ENCODE data around the gene MROH2A. TPM values are rescaled to one million over a fixed set of nuclear protein-coding genes. Genes with fewer than 3 reads are reported as not detected.
"Not testable (repeated sequence)": the region's sequence is repeated elsewhere in the genome, so short reads cannot be mapped to it uniquely, and the experiment has no call there.

The MROH2A gene, protein sequence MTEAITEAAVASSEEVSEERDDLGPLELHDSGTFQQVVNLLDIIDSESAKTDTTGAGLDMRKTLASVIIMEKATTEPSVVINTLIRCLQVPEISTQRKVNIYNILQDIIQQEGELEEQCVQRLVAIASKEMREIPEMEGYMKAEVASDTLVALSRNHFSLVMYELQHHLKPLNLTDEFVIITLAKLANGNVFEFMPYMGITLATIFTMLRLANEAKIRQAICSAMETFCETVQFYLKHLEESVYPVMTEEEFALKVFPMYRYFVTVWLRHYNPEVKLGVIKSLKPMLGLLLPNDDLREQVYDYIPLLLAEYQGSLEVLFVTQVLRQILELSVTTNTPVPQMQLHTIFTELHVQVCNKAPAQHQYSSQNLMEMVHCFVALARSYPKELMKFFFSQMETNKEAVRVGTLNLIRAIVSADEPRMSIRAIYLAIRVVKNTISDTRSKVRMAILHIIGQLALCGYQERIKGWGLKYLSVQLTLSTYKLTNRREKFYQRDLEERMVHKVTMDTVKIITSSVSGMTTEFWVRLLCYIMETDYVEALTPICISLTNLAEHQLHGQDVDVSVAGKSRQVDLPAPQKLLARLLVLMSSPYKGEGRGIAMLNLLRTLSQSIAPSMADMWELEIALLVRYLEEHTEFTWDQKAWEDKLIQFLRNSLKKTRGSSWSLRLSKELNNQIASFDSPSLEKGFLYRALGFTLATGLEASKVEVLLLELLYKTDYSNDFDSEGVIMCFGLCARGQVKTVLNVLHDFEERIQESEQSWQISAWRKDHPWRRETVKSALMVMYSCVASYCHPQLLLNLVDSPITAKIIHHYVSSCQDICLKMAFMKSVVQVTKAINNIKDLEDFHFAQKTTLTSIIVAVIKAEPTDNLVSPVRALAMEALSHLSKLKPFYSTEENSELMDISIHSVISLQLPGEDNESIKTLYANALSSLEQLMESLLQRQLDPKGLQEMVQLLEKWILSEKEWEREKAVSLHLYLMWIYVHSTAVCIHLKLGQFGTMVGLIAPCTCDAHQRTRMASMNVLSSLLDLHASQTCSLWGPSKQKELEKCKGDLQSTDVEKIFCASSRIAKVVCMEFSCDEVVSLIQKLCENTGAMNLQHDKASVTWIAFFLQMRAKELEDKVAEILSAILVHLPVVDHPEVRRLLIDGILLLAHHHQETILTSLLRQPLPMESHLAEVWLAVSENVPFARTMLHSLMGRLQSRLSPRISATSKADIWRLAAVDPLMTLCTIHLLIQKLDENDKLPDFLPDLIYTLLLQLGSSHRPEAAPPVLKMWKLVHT (N-terminal part only)
- total RNA-seq (not detected), polyA plus RNA-seq (not detected), total RNA-seq (0 to 0.08 (median 0) reads per million in 6 experiments)

DNA sequence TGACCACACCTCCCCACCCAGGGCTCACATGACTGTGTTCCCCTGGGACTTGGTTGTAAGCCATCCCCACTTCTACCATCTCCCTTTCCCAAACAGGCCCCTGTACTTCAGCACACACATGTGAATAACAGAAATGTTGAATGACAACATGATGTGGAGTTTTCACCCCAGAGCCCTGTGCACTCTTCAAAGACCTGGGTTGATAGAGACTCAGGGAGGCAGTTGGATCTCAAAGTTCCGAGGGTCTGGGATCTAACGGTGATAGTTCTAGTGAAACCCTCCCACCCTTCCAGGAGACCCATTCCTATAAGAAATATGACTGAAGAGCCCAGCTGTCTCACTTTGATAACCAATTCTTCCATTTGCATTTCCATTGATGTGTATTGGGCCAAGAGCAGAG, at the start of gene MROH2A:
Gene MROH2A, plus strand, starts transcription at position 301 of the 400 bp plus-strand sequence. CDS start 1,029 bp downstream, outside the sequence.
- Mint-ChIP-seq H3K27me3 (peaks cover 11 to 44% (median 21%) of the 10 kb centered on the region in 5 donors), H3K4me1 (peaks cover 0 to 2% (median 0%) of the 10 kb centered on the region in 4 donors), H3K36me3 (peaks cover 0 to 17% (median 3%) of the 10 kb centered on the region in 3 donors), H3K9me3 (peaks cover 3 to 34% (median 15%) of the 10 kb centered on the region in 9 donors), H3K27ac (no peak within 1 kb of the TSS), H3K4me3 (no peak within 1 kb of the TSS)
- no peak for DNase-seq
- ATAC-seq = no peak
- POLR2A ChIA-PET = no interaction called here

DNA sequence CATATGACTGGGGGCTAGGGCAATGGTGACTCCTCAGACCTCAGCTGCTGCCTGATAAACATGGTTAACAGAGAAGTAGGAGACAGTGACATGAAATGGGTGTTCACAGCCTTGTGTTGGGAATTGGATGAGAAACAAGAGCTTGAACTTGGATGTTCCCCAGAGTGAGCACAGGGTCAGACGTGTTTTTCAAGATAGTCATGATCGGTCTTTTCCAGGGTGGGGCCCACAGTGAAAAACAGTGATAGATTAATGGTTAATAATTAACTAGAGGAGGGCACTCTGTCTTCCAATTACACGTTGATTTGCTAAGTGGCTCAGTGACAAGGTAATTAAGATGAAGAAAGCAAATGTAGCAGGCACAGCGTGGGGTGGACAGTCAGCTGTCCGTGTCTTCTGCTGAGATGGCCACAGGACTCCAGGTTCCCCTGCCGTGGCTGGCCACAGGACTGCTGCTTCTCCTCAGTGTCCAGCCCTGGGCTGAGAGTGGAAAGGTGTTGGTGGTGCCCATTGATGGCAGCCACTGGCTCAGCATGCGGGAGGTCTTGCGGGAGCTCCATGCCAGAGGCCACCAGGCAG, 49.3 kb upstream of the MROH2A start, which contains the start of gene UGT1A3:
Gene UGT1A3, plus strand, starts transcription at position 320 of the 579 bp plus-strand sequence. Its CDS starts 85 bp downstream, at position 405.
- H3K27me3 Mint-ChIP-seq = peaks cover 4 to 53% (median 18%) of the 10 kb centered on the region in 5 donors
- POLR2A ChIA-PET = no interaction called here
- no peak for ATAC-seq

DNA sequence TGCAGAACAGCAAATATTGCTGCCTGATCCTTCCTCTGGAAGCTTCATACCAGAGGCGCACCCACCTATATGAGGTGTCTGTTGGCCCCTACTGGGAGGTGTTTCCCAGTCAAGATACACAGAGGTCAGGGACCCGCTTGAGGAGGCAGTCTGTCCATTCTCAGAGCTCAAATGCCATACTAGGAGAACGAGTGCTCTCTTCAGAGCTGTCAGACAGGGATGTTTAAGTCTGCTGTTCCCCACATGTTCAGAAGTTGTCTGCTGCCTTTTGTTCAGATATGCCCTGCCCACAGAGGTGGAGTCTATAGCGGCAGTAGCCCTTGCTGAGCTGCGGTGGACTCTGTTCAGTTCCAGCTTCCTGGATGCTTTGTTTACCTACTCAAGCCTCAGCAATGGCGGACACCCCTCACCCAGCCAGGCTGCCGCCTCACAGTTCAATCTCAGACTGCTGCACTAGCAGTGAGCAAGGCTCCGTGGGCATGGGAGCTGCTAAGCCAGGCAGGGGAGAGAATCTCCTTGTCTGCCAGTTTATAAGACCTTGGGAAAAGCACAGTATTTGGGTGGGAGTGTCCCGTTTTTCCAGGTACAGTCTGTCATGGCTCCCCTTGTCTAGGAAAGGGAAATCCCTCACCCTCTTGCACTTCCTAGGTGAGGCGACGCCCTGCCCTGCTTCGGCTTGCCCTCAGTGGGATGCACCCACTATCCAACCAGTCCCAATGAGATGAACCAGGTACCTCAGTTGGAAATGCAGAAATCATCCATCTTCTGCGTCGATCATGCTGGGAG, 41.1 kb upstream of the MROH2A start:
- H3K27ac Mint-ChIP-seq, DNase-seq, ATAC-seq, H3K9me3 Mint-ChIP-seq, POLR2A ChIA-PET, H3K4me1 Mint-ChIP-seq, H3K4me3 Mint-ChIP-seq, H3K36me3 Mint-ChIP-seq: not testable (repeated sequence)
- H3K27me3 Mint-ChIP-seq = peaks cover 17 to 63% (median 30%) of the 10 kb centered on the region in 5 donors

More for the DNA sequence above, 49.3 kb upstream of the MROH2A start, which contains the start of gene UGT1A3:
- Mint-ChIP-seq H3K27ac (no peak within 1 kb of the TSS), H3K4me1 (no peaks in the 10 kb centered on the region), H3K9me3 (peaks cover 0 to 3% (median 0%) of the 10 kb centered on the region in 9 donors), H3K4me3 (no peak within 1 kb of the TSS), H3K36me3 (no peaks in the 10 kb centered on the region)
- DNase-seq = no peak

DNA sequence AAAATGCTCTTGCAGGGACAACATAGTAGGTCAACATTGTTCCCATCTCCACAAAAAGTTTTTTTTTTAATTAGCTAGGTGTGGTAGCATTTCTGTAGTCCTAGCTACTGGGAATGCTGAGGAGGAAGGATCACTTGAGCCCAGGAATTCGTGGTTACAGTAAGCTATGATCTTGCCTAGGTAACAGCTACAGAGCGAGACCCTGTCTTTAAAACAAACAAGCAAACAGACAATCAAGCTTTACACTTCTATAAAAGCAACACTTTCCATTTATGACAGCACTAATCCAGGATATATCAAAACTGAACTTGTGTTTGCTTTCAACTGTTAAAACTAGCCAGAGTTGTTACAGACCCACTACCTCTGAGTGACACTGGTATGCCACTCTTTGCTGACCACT, 37.3 kb upstream of the MROH2A start:
- ATAC-seq = no peak
- H3K36me3 Mint-ChIP-seq = no peaks in the 10 kb centered on the region
- no peaks in the 10 kb centered on the region for H3K4me1 Mint-ChIP-seq
- H3K27me3 Mint-ChIP-seq = peaks cover 10 to 47% (median 22%) of the 10 kb centered on the region in 5 donors
- H3K4me3 Mint-ChIP-seq = no peak overlapping the region
- no peak overlapping the region for H3K27ac Mint-ChIP-seq
- peaks cover 0 to 3% (median 0%) of the 10 kb centered on the region in 9 donors for H3K9me3 Mint-ChIP-seq
- POLR2A ChIA-PET = no interaction called here
- DNase-seq = no peak

DNA sequence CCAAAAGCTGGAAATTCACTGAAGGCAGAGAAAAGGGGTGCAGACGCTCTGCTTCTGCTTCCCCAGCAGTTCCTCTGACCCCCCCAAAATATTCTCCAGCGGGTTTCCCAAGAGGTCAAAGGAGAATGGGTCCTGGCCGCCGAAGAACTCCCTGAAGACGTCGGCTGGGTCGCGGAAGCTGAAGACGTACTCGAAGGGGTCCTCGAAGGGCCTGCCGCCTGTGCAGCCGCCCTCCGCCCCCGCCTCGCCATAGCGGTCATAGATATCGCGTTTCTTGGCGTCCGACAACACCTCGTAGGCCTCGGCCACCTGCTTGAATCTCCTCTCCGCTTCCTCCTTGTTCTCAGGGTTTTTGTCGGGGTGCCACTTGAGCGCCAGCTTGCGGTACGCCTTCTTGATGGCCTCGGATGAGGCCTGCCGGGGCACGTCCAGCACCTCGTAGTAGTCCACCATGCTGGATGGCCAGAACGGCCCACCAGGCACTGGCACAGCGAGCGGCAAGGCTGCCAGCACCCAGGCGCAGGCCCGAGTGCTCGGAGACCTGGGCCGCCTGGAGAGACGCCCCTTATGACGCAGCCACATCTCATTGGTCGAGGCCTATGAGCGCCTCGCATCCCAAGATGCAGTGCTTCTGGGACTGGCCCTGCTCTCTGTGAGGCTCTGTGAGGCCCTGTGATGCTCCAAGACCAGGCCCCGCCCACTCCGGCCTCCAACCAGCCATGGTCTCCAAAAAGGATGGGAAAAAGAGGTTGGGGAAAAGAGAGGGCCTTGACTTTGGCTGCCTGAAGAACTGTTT, 34.5 kb upstream of the MROH2A start:
- Mint-ChIP-seq H3K27me3 (peaks cover 4 to 45% (median 18%) of the 10 kb centered on the region in 5 donors), H3K4me1 (no peaks in the 10 kb centered on the region), H3K36me3 (no peaks in the 10 kb centered on the region), H3K4me3 (no peak overlapping the region), H3K27ac (no peak overlapping the region), H3K9me3 (no peaks in the 10 kb centered on the region)
- DNase-seq (no peak), ATAC-seq (no peak)
- POLR2A ChIA-PET = no interaction called here

DNA sequence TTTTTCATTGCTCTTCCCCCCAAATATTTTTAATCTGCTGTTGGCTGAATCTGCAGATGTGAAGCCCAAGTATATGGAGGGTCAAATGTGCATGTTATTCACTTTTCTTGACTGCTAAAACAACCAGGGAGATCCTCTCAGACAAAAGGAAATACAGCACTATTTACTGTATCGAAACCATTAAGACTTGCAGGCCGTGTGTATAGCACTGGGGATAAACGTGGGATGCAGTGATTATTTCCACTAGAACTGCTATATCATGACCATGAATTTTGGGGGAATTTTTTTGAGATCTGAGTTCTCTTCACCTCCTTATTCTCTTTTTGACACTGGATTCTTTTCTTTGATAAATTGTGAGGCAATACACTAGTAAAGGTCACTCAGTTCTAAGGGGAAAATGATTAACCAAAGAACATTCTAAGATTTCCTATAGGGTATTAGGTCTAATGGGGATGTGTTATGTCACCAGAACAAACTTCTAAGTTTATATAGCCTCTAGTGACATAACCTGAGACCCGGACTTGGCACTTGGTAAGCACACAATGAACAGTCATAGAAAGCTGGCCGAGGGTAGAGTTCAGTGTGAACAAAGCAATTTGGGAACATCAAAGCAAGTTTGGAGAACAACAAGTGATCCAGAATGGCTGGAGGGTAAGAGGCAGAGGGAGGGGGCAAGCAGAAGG, 32.9 kb upstream of the MROH2A start:
- Mint-ChIP-seq H3K4me3 (no peak overlapping the region), H3K27ac (no peak overlapping the region), H3K9me3 (peaks cover 0 to 6% (median 3%) of the 10 kb centered on the region in 9 donors), H3K4me1 (no peaks in the 10 kb centered on the region), H3K27me3 (peaks cover 4 to 34% (median 18%) of the 10 kb centered on the region in 5 donors), H3K36me3 (peaks cover 0 to 5% (median 0%) of the 10 kb centered on the region in 3 donors)
- POLR2A ChIA-PET = no interaction called here
- DNase-seq (no peak), ATAC-seq (no peak)

DNA sequence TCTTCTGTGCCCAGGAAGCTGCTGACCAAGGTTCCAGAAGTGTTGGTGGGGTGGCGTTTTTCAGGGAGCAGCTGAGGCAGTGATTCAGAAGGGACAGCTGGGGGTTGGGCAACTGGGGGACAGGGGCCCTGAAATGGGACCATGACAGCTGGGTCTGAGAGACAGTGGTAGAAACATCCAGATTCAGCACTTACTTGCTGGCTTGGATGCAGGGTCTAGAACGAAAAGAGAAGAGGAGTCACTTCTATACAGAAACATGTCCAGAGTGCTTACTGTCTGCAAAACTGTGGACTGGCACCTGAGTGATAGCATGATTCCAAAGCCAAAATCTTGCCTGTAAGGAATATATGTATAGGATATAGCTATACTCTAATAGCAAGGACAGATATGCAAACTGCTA, 32.3 kb upstream of the MROH2A start:
- ATAC-seq, H3K4me3 Mint-ChIP-seq, POLR2A ChIA-PET, H3K9me3 Mint-ChIP-seq, H3K27ac Mint-ChIP-seq, H3K4me1 Mint-ChIP-seq, DNase-seq, H3K36me3 Mint-ChIP-seq: not testable (repeated sequence)
- peaks cover 4 to 30% (median 18%) of the 10 kb centered on the region in 5 donors for H3K27me3 Mint-ChIP-seq

DNA sequence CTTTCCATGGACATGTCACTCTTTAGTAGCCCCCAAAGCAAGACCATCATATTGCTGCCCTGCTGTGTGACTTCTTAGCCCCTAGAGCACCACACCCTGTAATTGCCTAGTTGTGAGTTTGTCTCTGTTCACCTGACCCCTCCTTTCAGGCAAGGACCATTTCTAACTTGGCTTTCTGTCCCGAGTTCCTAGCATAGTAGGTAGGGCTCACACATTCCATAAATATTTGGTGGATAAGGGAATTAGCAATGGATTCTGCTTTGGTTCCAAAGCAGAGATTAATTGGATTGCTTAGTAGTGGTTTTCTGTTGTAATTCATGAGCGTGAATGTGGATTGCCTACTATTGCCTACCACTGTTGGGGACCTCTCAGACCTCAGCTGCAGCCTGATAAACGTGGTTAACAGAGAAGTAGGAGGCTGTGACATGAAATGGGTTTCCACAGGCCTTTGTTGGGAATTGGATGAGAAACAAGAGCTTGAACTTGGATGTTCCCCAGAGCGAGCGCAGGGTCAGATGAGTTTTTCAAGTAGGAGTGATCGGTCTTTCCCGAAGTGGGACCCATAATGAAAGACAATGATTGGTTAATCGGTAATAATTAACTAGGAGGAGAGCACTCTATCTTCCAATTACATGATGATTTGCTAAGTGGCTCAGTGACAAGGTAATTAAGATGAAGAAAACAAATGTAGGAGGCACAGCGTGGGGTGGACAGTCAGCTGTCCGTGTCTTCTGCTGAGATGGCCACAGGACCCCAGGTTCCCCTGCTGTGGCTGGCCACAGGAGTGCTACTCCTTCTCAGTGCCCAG, 31.5 kb upstream of the MROH2A start:
- DNase-seq = no peak
- Mint-ChIP-seq H3K27me3 (peaks cover 8 to 30% (median 18%) of the 10 kb centered on the region in 5 donors), H3K4me3 (no peak overlapping the region), H3K4me1 (no peaks in the 10 kb centered on the region), H3K27ac (no peak overlapping the region), H3K9me3 (peaks cover 0 to 18% (median 13%) of the 10 kb centered on the region in 9 donors), H3K36me3 (peaks cover 0 to 14% (median 0%) of the 10 kb centered on the region in 3 donors)
- POLR2A ChIA-PET = no interaction called here
- no peak for ATAC-seq

DNA sequence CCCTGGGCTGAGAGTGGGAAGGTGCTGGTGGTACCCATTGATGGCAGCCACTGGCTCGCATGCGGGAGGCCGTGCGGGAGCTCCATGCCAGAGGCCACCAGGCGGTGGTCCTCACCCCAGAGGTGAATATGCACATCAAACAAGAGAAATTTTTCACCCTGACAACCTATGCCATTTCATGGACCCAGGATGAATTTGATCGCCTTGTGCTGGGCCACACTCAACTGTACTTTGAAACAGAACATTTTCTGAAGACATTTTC, 30.9 kb upstream of the MROH2A start:
- no peak for DNase-seq
- ATAC-seq = no peak
- Mint-ChIP-seq H3K9me3 (peaks cover 0 to 22% (median 13%) of the 10 kb centered on the region in 9 donors), H3K4me3 (no peak overlapping the region), H3K27me3 (peaks cover 8 to 31% (median 19%) of the 10 kb centered on the region in 5 donors), H3K36me3 (peaks cover 0 to 15% (median 0%) of the 10 kb centered on the region in 3 donors), H3K27ac (no peak overlapping the region), H3K4me1 (no peaks in the 10 kb centered on the region)
- POLR2A ChIA-PET = no interaction called here

DNA sequence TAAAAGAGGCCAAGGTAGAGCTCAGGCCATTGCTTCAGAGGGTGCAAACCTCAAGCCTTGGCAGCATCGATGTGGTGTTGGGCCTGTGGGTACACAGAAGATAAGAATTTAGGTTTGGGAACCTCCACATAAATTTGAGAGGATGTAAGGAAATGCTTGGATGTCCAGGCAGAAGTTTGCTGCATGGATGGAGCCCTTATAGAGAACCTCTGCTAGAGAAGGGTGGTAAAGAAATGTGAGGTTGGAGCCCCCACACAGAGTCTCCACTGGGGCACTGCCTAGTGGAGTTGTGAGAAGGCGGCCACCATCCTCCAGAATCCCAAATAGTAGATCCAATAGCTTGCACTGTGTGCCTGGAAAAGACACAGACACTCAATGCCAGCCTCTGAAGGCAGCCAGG, 27.4 kb upstream of the MROH2A start:
- H3K27ac Mint-ChIP-seq, POLR2A ChIA-PET, H3K4me3 Mint-ChIP-seq, H3K4me1 Mint-ChIP-seq, DNase-seq, ATAC-seq: not testable (repeated sequence)
- peaks cover 0 to 26% (median 15%) of the 10 kb centered on the region in 9 donors for H3K9me3 Mint-ChIP-seq
- peaks cover 0 to 15% (median 0%) of the 10 kb centered on the region in 3 donors for H3K36me3 Mint-ChIP-seq
- H3K27me3 Mint-ChIP-seq = peaks cover 10 to 27% (median 23%) of the 10 kb centered on the region in 5 donors
